AG04450 (cell line): ENCODE results near the gene JAM2. TPM values are rescaled to one million over a fixed set of nuclear protein-coding genes. Genes with fewer than 3 reads are reported as not detected.

Experiments used
- CTCF ChIA-PET: fragments of 300-600, 350-600 bp; formaldehyde crosslinking; extraction: SDS; loops from one replicate; lab custom pipeline; 2022; ENCODE audit warnings: antibody characterized with exemption, inconsistent platforms; lab: Charles Lee
- POLR2A ChIA-PET: fragments of 350-600 bp; formaldehyde crosslinking; extraction: SDS; loops from one replicate; lab custom pipeline; 2021; ENCODE audit warnings: antibody characterized with exemption, inconsistent platforms; lab: Yijun Ruan, JAX
- DNase-seq: peaks from one replicate; pipeline ENCODE4 v3.0.0-alpha.2; 2011; ENCODE audit warnings: low read depth, low spot score
- H3K27ac ChIP-seq: one replicate; pipeline ENCODE4 v1.5.1; 2012; ENCODE audit warnings: low read depth, low read length, control low read depth
- H3K27me3 ChIP-seq: one replicate; pipeline ENCODE4 v1.6.0; 2012; ENCODE audit warnings: low read length; ENCODE audit not compliant: control insufficient read depth, insufficient read depth
- H3K4me3 ChIP-seq: 2 replicates; pipeline ENCODE4 v1.5.1; 2011; ENCODE audit warnings: mild to moderate bottlenecking, low read depth, low read length, control low read depth
- H3K9me3 ChIP-seq: 2 replicates; pipeline ENCODE4 v1.5.1; 2012; ENCODE audit warnings: low read length; ENCODE audit not compliant: control insufficient read depth, insufficient read depth
- polyA plus RNA-seq: library from polyadenylated mRNA; depleted of rRNA; stranded (reverse); fragments of >200 nt; gene quantifications from 2 replicates; pipeline ENCODE4 v1.2.3, GENCODE V29; 2011
- TF ChIP-seq, protein P1 (sequence below): IDR thresholded peaks from 2 replicates; pipeline ENCODE4 v1.5.1; 2011; ENCODE audit warnings: low read depth, low read length, control low read depth, inconsistent platforms

JAM2 gene
- polyA plus RNA-seq, 1 experiment = 7.2 TPM

GRCh38 chr21:25734904-25735645 is 96.0 kb downstream of the JAM2 start, which contains the start of the genes ATP5PF and GABPA:
TSS of gene ATP5PF (minus strand) at chr21:25734904. CDS start at chr21:25729794, 5,110 bp downstream.
TSS of gene GABPA (plus strand) at chr21:25734972. CDS start at chr21:25741599, 6,627 bp downstream.
- POLR2A ChIA-PET = interaction anchor here (0.9 to 1.0 kb wide), 3 partner anchors 14 to 435 kb away, joined by 3 to 4 read pairs (median 3); no protein-coding TSS in a partner anchor
- CTCF ChIA-PET = interaction anchor here (2.3 kb wide), 1 partner anchor 127 kb away, joined by 15 read pairs; the partner anchor contains the start of gene MRPL39
- peak; percentile 97 for DNase-seq
- Histone ChIP-seq H3K9me3 (no peaks in the 10 kb centered on the region; the same call in 1 of the 2 replicates), H3K27me3 (no peaks in the 10 kb centered on the region), H3K4me3 (peak within 1 kb of the TSS; percentile 98), H3K27ac (peak within 1 kb of the TSS; percentile 100)
- TF ChIP-seq, protein P1, sequence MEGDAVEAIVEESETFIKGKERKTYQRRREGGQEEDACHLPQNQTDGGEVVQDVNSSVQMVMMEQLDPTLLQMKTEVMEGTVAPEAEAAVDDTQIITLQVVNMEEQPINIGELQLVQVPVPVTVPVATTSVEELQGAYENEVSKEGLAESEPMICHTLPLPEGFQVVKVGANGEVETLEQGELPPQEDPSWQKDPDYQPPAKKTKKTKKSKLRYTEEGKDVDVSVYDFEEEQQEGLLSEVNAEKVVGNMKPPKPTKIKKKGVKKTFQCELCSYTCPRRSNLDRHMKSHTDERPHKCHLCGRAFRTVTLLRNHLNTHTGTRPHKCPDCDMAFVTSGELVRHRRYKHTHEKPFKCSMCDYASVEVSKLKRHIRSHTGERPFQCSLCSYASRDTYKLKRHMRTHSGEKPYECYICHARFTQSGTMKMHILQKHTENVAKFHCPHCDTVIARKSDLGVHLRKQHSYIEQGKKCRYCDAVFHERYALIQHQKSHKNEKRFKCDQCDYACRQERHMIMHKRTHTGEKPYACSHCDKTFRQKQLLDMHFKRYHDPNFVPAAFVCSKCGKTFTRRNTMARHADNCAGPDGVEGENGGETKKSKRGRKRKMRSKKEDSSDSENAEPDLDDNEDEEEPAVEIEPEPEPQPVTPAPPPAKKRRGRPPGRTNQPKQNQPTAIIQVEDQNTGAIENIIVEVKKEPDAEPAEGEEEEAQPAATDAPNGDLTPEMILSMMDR = peak; percentile 36

DNA sequence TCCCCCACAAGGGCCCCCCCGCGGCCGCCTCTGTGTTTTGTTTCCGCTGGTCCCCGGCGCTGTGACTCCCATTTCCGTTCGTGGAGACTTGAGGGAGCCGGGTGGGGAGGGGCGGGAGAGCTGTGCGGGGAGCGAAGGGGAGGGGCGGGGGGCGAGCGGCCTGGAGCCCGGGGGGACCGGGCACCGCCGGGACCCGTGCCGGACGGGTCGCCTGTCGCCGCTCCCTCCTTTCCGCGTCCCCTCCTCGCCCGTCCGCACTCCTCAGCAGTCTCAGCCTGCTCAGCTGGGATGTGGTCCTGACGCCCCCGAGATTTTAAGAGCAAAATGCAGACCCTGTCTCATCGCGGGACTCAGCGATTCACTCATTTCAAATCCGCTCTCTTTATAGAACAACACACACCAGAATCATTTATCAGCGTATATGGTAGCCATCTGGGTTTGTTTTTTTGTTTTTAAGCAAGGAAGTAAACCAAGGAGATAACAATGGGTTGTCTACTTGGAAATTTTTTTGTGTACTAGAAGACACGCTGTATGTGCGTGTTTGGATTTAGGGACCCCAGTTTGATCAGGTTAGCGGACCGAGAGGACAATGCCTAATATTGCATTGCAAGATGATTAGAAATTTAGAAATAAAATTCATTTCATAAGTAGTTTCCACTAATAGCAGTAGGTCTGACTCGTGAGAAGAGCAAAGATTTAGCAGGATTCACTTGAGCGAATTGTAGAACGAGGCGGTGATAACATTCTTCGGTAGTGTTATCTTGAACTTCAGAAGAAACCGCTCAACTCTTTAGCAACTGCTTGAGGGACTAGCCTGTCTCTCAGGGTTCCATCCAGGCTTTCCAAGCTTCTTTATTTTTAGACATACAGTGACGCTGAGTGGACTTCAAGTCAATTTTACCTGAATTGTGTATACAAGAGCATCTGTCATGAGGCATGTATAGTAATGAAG is 96.9 kb downstream of the JAM2 start:
- Histone ChIP-seq H3K27me3 (no peaks in the 10 kb centered on the region), H3K9me3 (no peaks in the 10 kb centered on the region; the same call in 1 of the 2 replicates), H3K27ac (peak overlapping the region; percentile 100), H3K4me3 (peak overlapping the region; percentile 98)
- POLR2A ChIA-PET = no interaction called here
- CTCF ChIA-PET = interaction anchor here (1.4 to 2.3 kb wide), 2 partner anchors 128 kb away, joined by 9 to 15 read pairs; partner anchors contain the start of gene MRPL39
- peak; percentile 46 for DNase-seq
- TF ChIP-seq, protein P1 = no peak

- Histone ChIP-seq H3K9me3 (no peaks in the 10 kb centered on the region; the same call in 1 of the 2 replicates), H3K27ac (no peak overlapping the region), H3K4me3 (no peak overlapping the region), H3K27me3 (no peaks in the 10 kb centered on the region)
- TF ChIP-seq, protein P1 = no peak
- no peak for DNase-seq
- ChIA-PET POLR2A (no interaction called here), CTCF (interaction anchor here (1.4 kb wide), 1 partner anchor 129 kb away, joined by 9 read pairs; no protein-coding TSS in a partner anchor)
Measured at GRCh38 chr21:25737421-25737820, 98.4 kb downstream of the JAM2 start.

DNA sequence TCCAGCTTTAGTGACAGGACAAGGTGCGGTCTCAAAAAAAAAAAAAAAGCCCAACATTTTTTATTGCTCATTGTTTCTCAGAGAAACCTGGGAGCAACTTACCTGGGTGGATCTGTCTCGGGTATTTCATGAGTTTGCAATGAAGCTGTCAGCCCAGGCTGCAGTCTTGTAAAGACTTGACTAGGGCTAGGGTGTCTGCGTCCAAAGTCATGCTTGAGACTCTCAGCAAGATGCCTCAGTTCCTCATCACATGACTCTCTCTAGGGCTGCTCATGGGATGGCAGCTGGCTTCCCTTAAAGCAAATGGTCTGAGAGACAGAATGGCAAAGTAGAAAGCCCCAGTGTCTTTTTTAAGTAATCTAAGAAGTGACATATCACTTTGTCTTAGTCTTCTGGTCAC is 103.8 kb downstream of the JAM2 start:
- H3K27me3 ChIP-seq = no peaks in the 10 kb centered on the region
- CTCF ChIA-PET = interaction anchor here (1.0 kb wide), 1 partner anchor 135 kb away, joined by 5 read pairs; no protein-coding TSS in a partner anchor
- TF ChIP-seq, protein P1 = no peak

More for the DNA sequence above, 103.8 kb downstream of the JAM2 start:
- Histone ChIP-seq H3K9me3 (no peaks in the 10 kb centered on the region), H3K4me3 (no peak overlapping the region), H3K27ac (no peak overlapping the region)
- DNase-seq = no peak
- POLR2A ChIA-PET = no interaction called here
